ENCODE results near the gene ALAS1.
A peak's percentile ranks its signal among the peaks of the same experiment; 100 is the strongest.

Gene ALAS1

GRCh38 chr3:52154135-52155094 lies 43.5 kb upstream of the ALAS1 start, which contains the start of gene POC1A:
POC1A (minus strand) TSS chr3:52154423; CDS start chr3:52154372, 51 bp downstream.
- DNase-seq (ENCODE audit: low read depth in 1 of 2, low spot score in 1 of 2): peak; percentile 99
- TF ChIP-seq REST (IDR thresholded peaks at IDR 0.05; ENCODE audit: insufficient replicate concordance, low read depth) (peak; percentile 14), SPI1 (IDR thresholded peaks at IDR 0.05; ENCODE audit: borderline replicate concordance, low read depth) (peak; percentile 51; the same call in 1 of the 2 replicates), GABPA (IDR thresholded peaks at IDR 0.05; ENCODE audit: low read depth) (peak; percentile 54; the same call in 1 of the 2 replicates), POLR2AphosphoS5 (IDR thresholded peaks at IDR 0.05; ENCODE audit: low read depth) (peak; percentile 25; the same call in 1 of the 2 replicates)
- TF ChIP-seq, protein P1, sequence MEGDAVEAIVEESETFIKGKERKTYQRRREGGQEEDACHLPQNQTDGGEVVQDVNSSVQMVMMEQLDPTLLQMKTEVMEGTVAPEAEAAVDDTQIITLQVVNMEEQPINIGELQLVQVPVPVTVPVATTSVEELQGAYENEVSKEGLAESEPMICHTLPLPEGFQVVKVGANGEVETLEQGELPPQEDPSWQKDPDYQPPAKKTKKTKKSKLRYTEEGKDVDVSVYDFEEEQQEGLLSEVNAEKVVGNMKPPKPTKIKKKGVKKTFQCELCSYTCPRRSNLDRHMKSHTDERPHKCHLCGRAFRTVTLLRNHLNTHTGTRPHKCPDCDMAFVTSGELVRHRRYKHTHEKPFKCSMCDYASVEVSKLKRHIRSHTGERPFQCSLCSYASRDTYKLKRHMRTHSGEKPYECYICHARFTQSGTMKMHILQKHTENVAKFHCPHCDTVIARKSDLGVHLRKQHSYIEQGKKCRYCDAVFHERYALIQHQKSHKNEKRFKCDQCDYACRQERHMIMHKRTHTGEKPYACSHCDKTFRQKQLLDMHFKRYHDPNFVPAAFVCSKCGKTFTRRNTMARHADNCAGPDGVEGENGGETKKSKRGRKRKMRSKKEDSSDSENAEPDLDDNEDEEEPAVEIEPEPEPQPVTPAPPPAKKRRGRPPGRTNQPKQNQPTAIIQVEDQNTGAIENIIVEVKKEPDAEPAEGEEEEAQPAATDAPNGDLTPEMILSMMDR (IDR thresholded peaks at IDR 0.05; ENCODE audit: insufficient read depth, low read length): no peak
- H3K27ac ChIP-seq (replicated peaks): peak within 1 kb of the TSS; percentile 90
- no peaks in the 10 kb centered on the region for H3K27me3 ChIP-seq (ENCODE audit: insufficient read depth, poor library complexity, severe bottlenecking)
- H3K4me3 ChIP-seq (replicated peaks; ENCODE audit: insufficient read depth, low read length): peak within 1 kb of the TSS; percentile 94

- no peak for DNase-seq (ENCODE audit: low read depth in 1 of 2, low spot score in 1 of 2)
- no peak for TF ChIP-seq SPI1 (IDR thresholded peaks at IDR 0.05; ENCODE audit: borderline replicate concordance, low read depth)
- TF ChIP-seq REST (IDR thresholded peaks at IDR 0.05; ENCODE audit: insufficient replicate concordance, low read depth): no peak
- TF ChIP-seq POLR2AphosphoS5 (IDR thresholded peaks at IDR 0.05; ENCODE audit: low read depth): no peak
- TF ChIP-seq, protein P1 (IDR thresholded peaks at IDR 0.05; ENCODE audit: insufficient read depth, low read length): no peak
- TF ChIP-seq GABPA (IDR thresholded peaks at IDR 0.05; ENCODE audit: low read depth): no peak
- Histone ChIP-seq H3K4me3 (replicated peaks; ENCODE audit: insufficient read depth, low read length) (no peak overlapping the region), H3K27me3 (ENCODE audit: insufficient read depth, poor library complexity, severe bottlenecking) (no peaks in the 10 kb centered on the region), H3K27ac (replicated peaks) (no peak overlapping the region)
Measured at GRCh38 chr3:52155912-52156311, 42.0 kb upstream of the ALAS1 start.

GRCh38 chr3:52159503-52159902 lies 38.5 kb upstream of the ALAS1 start:
- Histone ChIP-seq H3K27ac (replicated peaks) (no peak overlapping the region), H3K27me3 (ENCODE audit: insufficient read depth, poor library complexity, severe bottlenecking) (no peaks in the 10 kb centered on the region), H3K4me3 (replicated peaks; ENCODE audit: insufficient read depth, low read length) (no peak overlapping the region)
- DNase-seq (ENCODE audit: low read depth in 1 of 2, low spot score in 1 of 2): no peak
- TF ChIP-seq SPI1 (IDR thresholded peaks at IDR 0.05; ENCODE audit: borderline replicate concordance, low read depth): no peak
- TF ChIP-seq, protein P1 (IDR thresholded peaks at IDR 0.05; ENCODE audit: insufficient read depth, low read length): no peak
- no peak for TF ChIP-seq GABPA (IDR thresholded peaks at IDR 0.05; ENCODE audit: low read depth)
- TF ChIP-seq REST (IDR thresholded peaks at IDR 0.05; ENCODE audit: insufficient replicate concordance, low read depth): no peak
- no peak for TF ChIP-seq POLR2AphosphoS5 (IDR thresholded peaks at IDR 0.05; ENCODE audit: low read depth)
